PC-3 (cell line): Measurements from ENCODE around the gene ZNF724. TPM values are rescaled to one million over a fixed set of nuclear protein-coding genes. Genes with fewer than 3 reads are reported as not detected.

Experiments
- ATAC-seq: fragments of 200-7000 bp; cut with Tn5 transposase; 2 replicates; pipeline ENCODE4 v1.9.1; 2020; ENCODE audit warnings: mild to moderate bottlenecking, moderate library complexity
- BruUV-seq: library from RNA; stranded (reverse); fragments of 400-500 nt; replicated peaks from 2 replicates; lab custom pipeline; 2021; lab: Mats Ljungman, UMichigan
- CTCF ChIA-PET: fragments of 300-600 bp; sonication (Branson Sonifier 250); formaldehyde crosslinking; loops from one replicate; lab custom pipeline; 2022; ENCODE audit warnings: antibody characterized with exemption; lab: Charles Lee
- POLR2A ChIA-PET: fragments of 300-600 bp; sonication (Branson Sonifier 250); formaldehyde crosslinking; loops from one replicate; lab custom pipeline; 2022; ENCODE audit warnings: antibody characterized with exemption; ENCODE audit not compliant: unreplicated experiment; lab: Charles Lee
- DNase-seq: peaks from one replicate; pipeline ENCODE4 v3.0.0-alpha.2; 2015
- H2AFZ ChIP-seq: fragments of 300-600 bp; sonication (generic); 2 replicates; pipeline ENCODE4 v1.6.0; 2016; ENCODE audit warnings: antibody characterized with exemption, low read length
- H3F3A ChIP-seq: fragments of 300-600 bp; sonication (generic); one replicate; pipeline ENCODE4 v1.6.0; 2017; ENCODE audit warnings: antibody characterized with exemption, low read length, control low read depth, mild to moderate bottlenecking; ENCODE audit not compliant: unreplicated experiment
- H3K27ac ChIP-seq: fragments of 300-600 bp; sonication (generic); 2 replicates; pipeline ENCODE4 v1.5.1; 2016; ENCODE audit warnings: mild to moderate bottlenecking, low read length
- H3K27me3 ChIP-seq: fragments of 300-600 bp; sonication (generic); 2 replicates; pipeline ENCODE4 v1.6.1; 2016; ENCODE audit warnings: low read length, mixed read lengths
- H3K36me3 ChIP-seq: fragments of 300-600 bp; sonication (generic); 2 replicates; pipeline ENCODE4 v1.6.1; 2016; ENCODE audit warnings: low read depth, mixed run types, low read length, mixed read lengths
- H3K4me1 ChIP-seq: fragments of 300-600 bp; sonication (generic); 2 replicates; pipeline ENCODE4 v1.5.1; 2016; ENCODE audit warnings: low read length; ENCODE audit not compliant: insufficient read depth
- H3K4me2 ChIP-seq: fragments of 300-600 bp; sonication (generic); 2 replicates; pipeline ENCODE4 v1.6.0; 2016; ENCODE audit warnings: low read length
- H3K4me3 ChIP-seq: fragments of 300-600 bp; sonication (generic); 2 replicates; pipeline ENCODE4 v1.5.1; 2016; ENCODE audit warnings: mild to moderate bottlenecking, low read length, mixed read lengths
- H3K79me2 ChIP-seq: fragments of 300-600 bp; sonication (generic); 2 replicates; pipeline ENCODE4 v1.6.1; 2017; ENCODE audit warnings: low read length, mixed read lengths
- H3K9ac ChIP-seq: fragments of 300-600 bp; sonication (generic); 2 replicates; pipeline ENCODE4 v1.6.0; 2016; ENCODE audit warnings: mild to moderate bottlenecking, low read length
- H3K9me2 ChIP-seq: fragments of 300-600 bp; sonication (generic); replicated peaks from 2 replicates; pipeline ENCODE4 v1.6.1; 2016; ENCODE audit warnings: mixed run types, low read length, mixed read lengths
- H3K9me3 ChIP-seq: fragments of 300-600 bp; sonication (generic); 2 replicates; pipeline ENCODE4 v1.6.1; 2016; ENCODE audit warnings: low read length, mixed read lengths
- H4K20me1 ChIP-seq: fragments of 300-600 bp; sonication (generic); 2 replicates; pipeline ENCODE4 v1.6.1; 2016; ENCODE audit warnings: low read length, mixed read lengths
- EZH2 ChIP-seq: fragments of 300-600 bp; sonication (generic); IDR thresholded peaks from one replicate; pipeline ENCODE4 v1.6.1; 2017; ENCODE audit warnings: antibody characterized with exemption, mild to moderate bottlenecking, low read length; ENCODE audit not compliant: unreplicated experiment
- EZH2phosphoT487 ChIP-seq: fragments of 300-600 bp; sonication (generic); IDR thresholded peaks from 2 replicates; pipeline ENCODE4 v1.6.1; 2018; ENCODE audit warnings: mild to moderate bottlenecking, antibody characterized with exemption, low read length, borderline replicate concordance
- intact Hi-C: fragments of 100-400 bp; cut with micrococcal nuclease; formaldehyde crosslinking; loops from 2 replicates; pipeline ENCODE4 v1.9.0; 2023
- total RNA-seq: library from RNA; depleted of rRNA; stranded (reverse); fragments of >200 nt; gene quantifications from 2 replicates; pipeline ENCODE4 v1.2.3, GENCODE V29; 2014
- TF ChIP-seq, protein P1 (sequence below): fragments of 300-600 bp; sonication (generic); conservative IDR thresholded peaks from 2 replicates; pipeline ENCODE4 v1.5.1; 2017; ENCODE audit warnings: antibody characterized with exemption, low read depth, mild to moderate bottlenecking, low read length

ZNF724 gene
- total RNA-seq, 1 experiment from 2014 or later = 23.1 TPM

- no peak for DNase-seq
- no peak overlapping the region for H2AFZ ChIP-seq
- TF ChIP-seq EZH2 (no peak), EZH2phosphoT487 (no peak)
- TF ChIP-seq, protein P1, sequence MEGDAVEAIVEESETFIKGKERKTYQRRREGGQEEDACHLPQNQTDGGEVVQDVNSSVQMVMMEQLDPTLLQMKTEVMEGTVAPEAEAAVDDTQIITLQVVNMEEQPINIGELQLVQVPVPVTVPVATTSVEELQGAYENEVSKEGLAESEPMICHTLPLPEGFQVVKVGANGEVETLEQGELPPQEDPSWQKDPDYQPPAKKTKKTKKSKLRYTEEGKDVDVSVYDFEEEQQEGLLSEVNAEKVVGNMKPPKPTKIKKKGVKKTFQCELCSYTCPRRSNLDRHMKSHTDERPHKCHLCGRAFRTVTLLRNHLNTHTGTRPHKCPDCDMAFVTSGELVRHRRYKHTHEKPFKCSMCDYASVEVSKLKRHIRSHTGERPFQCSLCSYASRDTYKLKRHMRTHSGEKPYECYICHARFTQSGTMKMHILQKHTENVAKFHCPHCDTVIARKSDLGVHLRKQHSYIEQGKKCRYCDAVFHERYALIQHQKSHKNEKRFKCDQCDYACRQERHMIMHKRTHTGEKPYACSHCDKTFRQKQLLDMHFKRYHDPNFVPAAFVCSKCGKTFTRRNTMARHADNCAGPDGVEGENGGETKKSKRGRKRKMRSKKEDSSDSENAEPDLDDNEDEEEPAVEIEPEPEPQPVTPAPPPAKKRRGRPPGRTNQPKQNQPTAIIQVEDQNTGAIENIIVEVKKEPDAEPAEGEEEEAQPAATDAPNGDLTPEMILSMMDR = no peak
These were observed 11.4 kb upstream of the ZNF724 start for GRCh38 chr19:23261496-23262020.

DNA sequence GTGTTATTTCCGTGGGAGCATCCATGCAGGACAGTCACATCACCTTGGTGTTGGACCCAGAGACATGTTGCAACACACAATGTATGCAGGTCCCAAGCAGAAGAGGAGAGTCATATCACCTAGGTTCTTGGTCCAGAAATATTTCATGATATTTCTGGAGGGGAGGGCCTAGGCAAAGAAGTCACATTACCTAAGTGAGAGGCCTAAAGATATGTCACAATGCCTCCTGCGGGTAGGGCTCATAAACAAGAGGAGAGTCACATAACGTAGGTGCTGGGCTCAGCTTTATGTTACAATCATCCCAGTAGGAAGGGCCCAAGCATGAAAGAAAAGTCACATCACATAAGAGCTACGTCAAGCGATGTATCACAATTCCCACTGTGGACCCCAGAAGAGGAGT is 10.8 kb upstream of the ZNF724 start:
- Histone ChIP-seq H3K9me2 (no peaks in the 10 kb centered on the region), H3K27me3 (no peaks in the 10 kb centered on the region), H3F3A (no peaks in the 10 kb centered on the region), H3K9ac (no peak overlapping the region), H3K9me3 (no peaks in the 10 kb centered on the region), H2AFZ (no peak overlapping the region), H3K4me3 (no peak overlapping the region), H3K4me1 (no peaks in the 10 kb centered on the region), H3K36me3 (peaks cover 45% of the 10 kb centered on the region), H3K4me2 (no peak overlapping the region), H4K20me1 (no peaks in the 10 kb centered on the region), H3K27ac (no peak overlapping the region), H3K79me2 (no peaks in the 10 kb centered on the region)
- intact Hi-C loops = no loop called here
- no peak for ATAC-seq
- ChIA-PET CTCF (no interaction called here), POLR2A (interaction anchor here (0.7 kb wide), 1 partner anchor 116 kb away, joined by 3 read pairs; no protein-coding TSS in a partner anchor)
- no peak for DNase-seq
- TF ChIP-seq, protein P1 = no peak
- TF ChIP-seq EZH2phosphoT487 (no peak), EZH2 (no peak)
- no TSS peak for BruUV-seq

More at GRCh38 chr19:23261496-23262020, 11.4 kb upstream of the ZNF724 start:
- H3K9me2 ChIP-seq = no peaks in the 10 kb centered on the region
- H3K9me3 ChIP-seq = no peaks in the 10 kb centered on the region
- H3K4me2 ChIP-seq = no peak overlapping the region
- no peaks in the 10 kb centered on the region for H3K27me3 ChIP-seq
- POLR2A ChIA-PET = no interaction called here
- H3K4me3 ChIP-seq = no peak overlapping the region
- BruUV-seq = no TSS peak
- intact Hi-C loops = no loop called here
- peaks cover 45% of the 10 kb centered on the region for H3K36me3 ChIP-seq
- no peaks in the 10 kb centered on the region for H4K20me1 ChIP-seq
- CTCF ChIA-PET = no interaction called here
- H3F3A ChIP-seq = no peaks in the 10 kb centered on the region
- no peaks in the 10 kb centered on the region for H3K79me2 ChIP-seq
- ATAC-seq = no peak
- no peak overlapping the region for H3K9ac ChIP-seq
- no peaks in the 10 kb centered on the region for H3K4me1 ChIP-seq
- H3K27ac ChIP-seq = no peak overlapping the region

- H3K4me3 ChIP-seq = no peak overlapping the region
- no peaks in the 10 kb centered on the region for H3K9me3 ChIP-seq
- DNase-seq = no peak
- peaks cover 45% of the 10 kb centered on the region for H3K36me3 ChIP-seq
- no peak overlapping the region for H3K9ac ChIP-seq
- POLR2A ChIA-PET = no interaction called here
- H3K4me1 ChIP-seq = no peaks in the 10 kb centered on the region
- intact Hi-C loops = no loop called here
- no peak overlapping the region for H3K27ac ChIP-seq
- H3K9me2 ChIP-seq = no peaks in the 10 kb centered on the region
- H3K79me2 ChIP-seq = no peaks in the 10 kb centered on the region
- no peaks in the 10 kb centered on the region for H3F3A ChIP-seq
- no TSS peak for BruUV-seq
- no peak overlapping the region for H3K4me2 ChIP-seq
- no peak overlapping the region for H2AFZ ChIP-seq
- H4K20me1 ChIP-seq = no peaks in the 10 kb centered on the region
- TF ChIP-seq, protein P1 = no peak
- TF ChIP-seq EZH2 = no peak
- TF ChIP-seq EZH2phosphoT487 = no peak
- no peaks in the 10 kb centered on the region for H3K27me3 ChIP-seq
- CTCF ChIA-PET = no interaction called here
- no peak for ATAC-seq
These were observed 9.8 kb upstream of the ZNF724 start for GRCh38 chr19:23259961-23260360.
